Right lobe of liver (tissue), 6 donors: ENCODE data around the gene PDE9A. TPM values are rescaled to one million over a fixed set of nuclear protein-coding genes. Genes with fewer than 3 reads are reported as not detected.
A peak's percentile ranks its signal among the peaks of the same experiment; 100 is the strongest.

Source experiments
- ATAC-seq, 4 donors: fragments of 200-7000 bp; cut with Tn5 transposase; one replicate each; pipeline ENCODE4 v1.9.1; 2020; ENCODE audit warnings: mild to moderate bottlenecking in 4 of 4, moderate library complexity in 4 of 4
- DNase-seq, 3 donors: peaks; one replicate each; pipeline ENCODE4 v3.0.0-alpha.2; 2020
- H3K27ac ChIP-seq, 3 donors: fragments of 200-600 bp; one replicate each; pipeline ENCODE4 v1.8.0; 2022
- H3K27me3 ChIP-seq, 2 donors: fragments of 200-600 bp; one replicate each; pipeline ENCODE4 v1.8.0; 2022
- H3K36me3 ChIP-seq, 4 donors: fragments of 200-600 bp; sonication (generic) in 1 of 4; one replicate each; pipeline versions ENCODE4 v1.5.1 to v1.8.0; 2017 to 2022; ENCODE audit warnings: control low read depth in 1 of 4
- H3K4me1 ChIP-seq, 4 donors: fragments of 200-600 bp; sonication (generic) in 1 of 4; one replicate each; pipeline versions ENCODE4 v1.5.1 to v1.8.0; 2017 to 2022; ENCODE audit warnings: control low read depth in 1 of 4
- H3K4me3 ChIP-seq, 3 donors: fragments of 200-600 bp; one replicate each; pipeline ENCODE4 v1.8.0; 2022
- H3K9me3 ChIP-seq, 4 donors: fragments of 200-600 bp; sonication (generic) in 1 of 4; one replicate each; pipeline versions ENCODE4 v1.5.1 to v1.8.0; 2017 to 2022; ENCODE audit warnings: control low read depth in 1 of 4
- CTCF ChIP-seq, 4 donors: fragments of 200-600 bp in 3 of 4; fragments of 450-650 bp in 1 of 4; IDR thresholded peaks; one replicate each; pipeline versions ENCODE4 v1.5.1 to v1.8.0; 2016 to 2022; ENCODE audit warnings: antibody characterized with exemption in 4 of 4, mild to moderate bottlenecking in 2 of 4
- POLR2A ChIP-seq: fragments of 450-650 bp; IDR thresholded peaks from one replicate; pipeline ENCODE4 v1.6.1; 2017; ENCODE audit warnings: antibody characterized with exemption, mild to moderate bottlenecking
- WGBS: methylation state at CpG from one replicate; pipeline ENCODE4 v1.1.6; 2018; ENCODE audit warnings: low coverage, low lambda C conversion rate; ENCODE audit not compliant: insufficient coverage; ENCODE audit errors: missing lambda C conversion rate; 5-methylcytosine and 5-hydroxymethylcytosine counted together
- intact Hi-C, 2 donors: fragments of 100-400 bp; cut with DNase I; formaldehyde crosslinking; loops; one replicate each; pipeline versions ENCODE4 v1.11.2 to v1.14.1; 2022
- total RNA-seq, 6 experiments: library from RNA; depleted of rRNA in 2 of 6; stranded (reverse); fragments of >200 nt in 2 of 6; fragmentation: NEBNext Ultra II Directional in 3 of 6; extraction: Animal tissue kit (Norgen Biotek cat#: 25700) in 3 of 6; gene quantifications; one replicate each; pipeline versions ENCODE4 v1.1.0 to v1.2.4, GENCODE V29; 2016 to 2023
- donor health status: DM: no; HTN: yes; CAD: no.
- donor health status: DM: no; HTN: no; CAD: no.
- donor health status: DM: no; HTN: no; CAD: no.
- donor health status: DM: no; HTN: yes; CAD: no.
- donor health status: DM: no; HTN: yes; CAD: no.

Gene PDE9A
- total RNA-seq, 6 experiments from 2014 or later, result 1.1 to 5.9 (median 3.3) TPM

GRCh38 chr21:42731264-42732032 is 78.0 kb downstream of the PDE9A start:
- ATAC-seq (no peak), DNase-seq (no peak)
- H3K27me3 ChIP-seq, result no peaks in the 10 kb centered on the region
- H3K36me3 ChIP-seq, result no peaks in the 10 kb centered on the region
- no peaks in the 10 kb centered on the region for H3K9me3 ChIP-seq
- 72% methylated on average over 5 of the region's 19 CpGs for WGBS
- H3K4me1 ChIP-seq, result peaks cover 0 to 39% (median 18%) of the 10 kb centered on the region in 4 donors
- TF ChIP-seq CTCF (IDR thresholded peaks at IDR 0.05), result no peak
- no peak for TF ChIP-seq POLR2A
- intact Hi-C loops, result no loop called here
- H3K27ac ChIP-seq, result no peak overlapping the region
- no peak overlapping the region for H3K4me3 ChIP-seq

- peak in 3 of 4 donors; percentile 8 to 27 (median 22) for ATAC-seq
- H3K27ac ChIP-seq, result peak overlapping the region in 2 of 3 donors; percentile 76 to 86
- peaks cover 0 to 40% (median 19%) of the 10 kb centered on the region in 4 donors for H3K4me1 ChIP-seq
- no peaks in the 10 kb centered on the region for H3K27me3 ChIP-seq
- no peak for TF ChIP-seq CTCF (IDR thresholded peaks at IDR 0.05)
- TF ChIP-seq POLR2A, result no peak
- H3K36me3 ChIP-seq, result no peaks in the 10 kb centered on the region
- no peak for DNase-seq
- H3K4me3 ChIP-seq, result no peak overlapping the region
- H3K9me3 ChIP-seq, result no peaks in the 10 kb centered on the region
- intact Hi-C loops, result no loop called here
- 20% methylated on average over 1 of the region's 12 CpGs for WGBS
These were observed 78.6 kb downstream of the PDE9A start for GRCh38 chr21:42732033-42732410.

GRCh38 chr21:42733037-42733627 is 79.7 kb downstream of the PDE9A start:
- Histone ChIP-seq H3K27ac (peak overlapping the region in 2 of 3 donors; percentile 76 to 86), H3K27me3 (no peaks in the 10 kb centered on the region), H3K36me3 (no peaks in the 10 kb centered on the region), H3K4me3 (no peak overlapping the region), H3K9me3 (no peaks in the 10 kb centered on the region), H3K4me1 (peaks cover 0 to 49% (median 25%) of the 10 kb centered on the region in 4 donors)
- TF ChIP-seq POLR2A (no peak), CTCF (IDR thresholded peaks at IDR 0.05) (no peak)
- intact Hi-C loops, result no loop called here
- 28% methylated on average over 7 of the region's 7 CpGs for WGBS
- peak; percentile 43 to 63 (median 51) for ATAC-seq
- DNase-seq, result no peak

GRCh38 chr21:42733874-42734273 is 80.5 kb downstream of the PDE9A start:
- H3K4me1 ChIP-seq, result peaks cover 0 to 57% (median 28%) of the 10 kb centered on the region in 4 donors
- ATAC-seq (peak in 1 of 4 donors; percentile 1), DNase-seq (no peak)
- WGBS, result 68% methylated on average over 6 of the region's 7 CpGs
- intact Hi-C loops, result no loop called here
- H3K27ac ChIP-seq, result peak overlapping the region; percentile 18 to 86 (median 76)
- H3K36me3 ChIP-seq, result no peaks in the 10 kb centered on the region
- no peaks in the 10 kb centered on the region for H3K9me3 ChIP-seq
- TF ChIP-seq CTCF (IDR thresholded peaks at IDR 0.05) (no peak), POLR2A (no peak)
- no peaks in the 10 kb centered on the region for H3K27me3 ChIP-seq
- no peak overlapping the region for H3K4me3 ChIP-seq
